Activated CD4-positive, alpha-beta T cell treated with anti-CD3 and anti-CD28 coated beads, Interleukin-2, Interleukin-6, amounts not matched to agents 100 ng/mL and 50 ng/mL, durations not matched to agents 16 hours and 8 hours (primary cell): ENCODE data around the gene UNC5B.
A peak's percentile ranks its signal among the peaks of the same experiment; 100 is the strongest.
"Not testable (repeated sequence)": the region's sequence is repeated elsewhere in the genome, so short reads cannot be mapped to it uniquely, and the experiment has no call there.

ENCODE experiments used
- DNase-seq: peaks from one replicate; pipeline ENCODE4 v3.0.0-alpha.2; 2020

Gene UNC5B

DNA sequence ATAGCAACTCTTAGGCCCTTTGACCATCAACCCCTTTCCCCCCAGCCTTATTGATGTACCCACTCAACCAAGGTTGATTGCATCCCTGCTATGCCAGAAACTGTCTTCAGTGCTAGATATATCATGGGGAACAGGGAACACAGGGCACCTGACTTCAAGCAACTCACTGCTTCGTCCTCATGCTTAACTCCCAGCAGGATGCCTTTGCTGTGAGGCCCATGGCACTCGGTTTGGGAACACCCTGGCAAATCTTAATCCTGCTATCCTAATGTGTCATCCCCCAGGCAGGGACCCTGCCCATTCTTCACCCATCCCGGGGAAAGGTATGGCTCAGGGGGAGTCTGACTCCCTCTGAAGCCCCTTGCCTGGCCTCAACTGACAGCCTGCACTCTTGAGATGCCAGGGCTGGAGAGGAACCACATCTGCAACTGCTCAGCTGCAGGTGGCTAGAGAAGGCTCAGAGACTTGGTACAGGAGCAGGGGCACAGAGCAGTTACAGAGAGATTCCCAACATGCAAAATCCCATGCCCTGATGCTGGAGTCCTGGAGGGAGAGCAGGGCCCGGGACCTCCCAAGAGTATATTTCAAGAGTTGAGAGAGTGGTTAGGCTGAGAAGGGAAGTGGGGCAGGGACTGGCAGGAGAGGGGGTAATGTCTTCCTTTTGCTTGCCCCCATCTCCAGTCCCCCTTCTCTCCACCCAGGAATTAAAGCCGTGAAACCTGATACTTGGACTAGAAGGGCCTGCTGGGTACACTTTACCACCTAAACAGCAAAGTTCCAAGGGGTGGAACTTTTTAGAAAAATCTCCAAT lies 2.4 kb upstream of the UNC5B start:
- DNase-seq: no peak

DNA sequence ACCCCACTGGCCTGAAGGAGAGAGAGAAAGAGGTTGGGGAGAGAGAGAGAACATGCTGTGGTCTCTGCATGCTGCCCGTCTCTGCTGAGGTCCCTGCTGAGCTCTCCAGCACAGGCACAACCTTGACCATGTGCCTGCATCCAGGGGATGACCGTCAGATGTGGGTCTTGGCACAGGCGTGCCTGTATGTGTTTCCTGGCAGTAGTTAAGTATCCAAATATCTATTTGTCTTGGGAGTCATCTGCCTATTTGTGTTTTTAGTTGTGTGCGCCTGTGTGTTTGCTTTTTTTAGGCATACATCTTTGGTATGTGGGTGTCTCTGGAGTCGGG lies 1.9 kb upstream of the UNC5B start:
- DNase-seq: no peak

DNA sequence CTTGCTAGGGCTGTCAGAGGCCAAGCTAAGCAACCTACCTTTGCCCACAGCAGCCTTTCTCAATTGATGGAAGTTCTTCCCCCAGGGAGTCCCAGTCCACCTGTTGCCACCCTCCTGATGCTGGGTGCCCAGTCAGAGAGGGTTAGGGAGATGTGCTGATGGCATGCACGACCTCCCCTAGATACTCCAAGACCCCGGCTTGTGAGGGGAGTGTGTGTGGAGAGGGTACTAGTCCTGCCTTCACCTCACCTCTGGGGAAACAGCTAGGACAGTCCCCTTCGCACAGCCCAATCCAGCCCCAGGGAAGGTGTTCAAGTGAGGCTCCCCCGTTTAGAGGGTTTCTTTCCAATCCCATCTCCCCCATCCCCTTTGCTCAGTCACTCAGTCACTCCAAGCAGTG lies 1.3 kb upstream of the UNC5B start:
- DNase-seq: no peak

DNA sequence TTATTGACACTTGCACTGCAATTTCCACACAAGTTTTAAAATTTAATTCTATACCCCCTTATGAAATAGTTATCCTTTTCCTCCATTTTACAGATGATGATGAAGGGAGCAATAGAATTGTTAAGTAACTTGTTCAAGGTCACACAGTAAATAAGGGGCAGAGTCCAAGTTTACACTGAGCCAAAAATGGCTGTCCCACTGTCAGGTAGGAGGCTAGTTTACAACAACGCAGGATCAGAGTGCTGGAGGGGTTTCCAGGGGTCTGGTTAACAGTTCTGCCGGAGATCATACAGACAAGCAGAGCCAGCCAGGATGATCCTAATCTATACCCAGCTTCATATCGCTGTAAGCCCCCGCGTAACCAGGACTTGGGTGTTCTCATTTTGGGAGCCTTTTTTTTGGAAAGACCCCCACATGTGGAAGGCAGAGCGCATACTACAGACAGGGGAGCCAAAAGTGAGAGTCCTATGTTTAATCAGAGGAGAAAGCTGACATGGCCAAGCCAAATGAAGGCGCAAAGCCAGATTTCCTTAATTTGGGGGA lies 524 bp upstream of the UNC5B start:
- DNase-seq: no peak

DNA sequence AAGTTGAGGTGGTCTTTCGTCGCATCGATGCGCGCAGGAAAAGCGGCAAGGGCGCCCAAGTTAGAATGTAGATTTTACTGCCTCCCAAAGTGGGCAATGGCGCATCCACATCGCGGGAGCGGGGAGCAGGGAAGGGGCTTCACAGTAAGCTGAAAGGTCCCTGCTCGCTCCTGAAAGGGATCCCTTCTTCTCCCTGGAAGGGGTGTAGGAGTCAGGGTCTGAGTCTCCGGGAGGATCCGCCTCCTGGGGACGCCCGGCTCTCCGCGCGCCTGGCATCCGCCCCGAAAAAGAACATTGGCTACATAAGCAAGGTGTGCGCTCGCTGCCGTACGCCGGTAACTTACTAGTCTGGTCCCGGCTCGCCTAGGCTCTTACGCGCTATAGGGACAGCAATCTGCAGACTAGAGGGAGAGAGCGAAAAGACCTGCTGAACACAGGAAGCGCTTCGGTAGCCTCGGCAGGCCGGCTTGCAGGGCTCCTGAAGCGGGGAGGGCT lies 804 bp downstream of the UNC5B start:
- DNase-seq: peak; percentile 30

DNA sequence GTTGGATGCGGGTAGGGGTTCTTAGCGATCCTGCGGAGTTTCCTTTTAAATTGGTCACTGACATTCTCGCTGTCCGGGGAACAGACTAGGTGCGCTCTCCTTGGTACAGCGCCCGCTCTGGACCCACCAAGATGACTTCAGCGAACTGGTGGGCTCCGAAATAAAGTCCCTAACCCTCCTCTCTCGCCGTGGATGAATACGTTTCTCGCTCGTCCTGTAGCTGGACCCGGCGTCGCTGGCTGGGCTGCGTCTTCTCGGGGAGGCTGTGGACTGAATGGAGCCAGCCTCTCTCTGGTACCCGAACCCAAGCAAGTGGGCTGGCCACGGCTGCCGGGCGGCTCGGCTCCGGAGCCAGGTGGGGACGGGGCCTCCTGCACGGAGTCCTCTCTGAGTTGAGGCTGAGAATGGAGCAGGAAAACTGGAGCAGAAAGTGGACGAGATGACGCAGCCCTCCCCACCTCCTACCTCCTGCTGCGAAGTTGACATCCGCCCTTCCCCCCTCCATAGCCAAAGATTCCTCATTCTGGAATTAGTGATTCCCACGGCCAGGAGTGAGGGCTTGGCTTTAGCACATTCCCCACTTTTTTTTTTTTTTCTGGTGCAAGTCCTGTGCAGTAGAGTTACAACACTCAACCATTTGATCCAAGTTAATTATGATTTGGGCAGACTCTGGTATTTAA lies 1.5 kb downstream of the UNC5B start:
- no peak for DNase-seq

DNA sequence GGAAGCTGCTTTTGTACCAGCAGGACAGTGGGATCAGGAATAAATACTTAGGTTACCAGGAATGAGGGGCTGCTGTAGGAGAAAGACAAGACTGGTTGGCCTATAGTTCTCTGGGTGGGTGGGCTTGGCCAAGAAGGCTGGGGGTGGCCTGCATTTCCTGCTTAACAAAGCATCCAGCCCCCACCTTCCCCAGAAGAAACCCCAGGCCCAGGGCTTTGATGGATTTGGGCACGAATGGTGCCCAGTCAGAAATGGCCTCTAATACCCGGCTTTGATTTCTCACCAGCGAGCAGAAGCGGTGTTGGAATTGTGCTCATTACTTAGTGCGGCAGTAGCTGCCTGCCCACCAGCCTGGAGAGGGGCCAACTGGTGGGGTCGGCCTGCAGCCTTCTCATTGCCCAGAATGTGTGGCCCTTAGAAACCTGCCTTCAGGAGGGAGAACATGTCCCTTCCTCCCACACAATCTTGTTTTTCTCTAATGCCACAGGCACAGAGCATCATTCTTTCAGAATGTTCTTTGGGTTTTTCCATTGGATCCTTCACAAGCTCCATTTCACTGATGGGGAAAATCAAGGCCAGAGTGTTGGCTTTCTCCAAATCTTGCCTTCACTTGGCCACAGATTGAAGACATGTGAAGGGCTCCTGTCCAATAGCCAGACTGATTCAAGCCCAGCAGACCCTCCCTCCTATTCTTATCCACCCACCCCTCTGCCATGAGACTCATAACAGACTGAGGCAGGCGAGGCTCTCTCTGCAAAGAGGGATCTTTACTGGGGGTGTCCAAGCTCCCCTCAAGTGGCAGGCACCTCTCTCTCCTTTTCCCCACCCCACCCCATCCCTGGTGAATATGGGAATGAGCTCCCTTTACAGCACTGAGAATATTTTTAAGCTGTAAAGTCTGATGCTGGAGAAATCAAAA lies 2.5 kb downstream of the UNC5B start:
- no peak for DNase-seq

DNA sequence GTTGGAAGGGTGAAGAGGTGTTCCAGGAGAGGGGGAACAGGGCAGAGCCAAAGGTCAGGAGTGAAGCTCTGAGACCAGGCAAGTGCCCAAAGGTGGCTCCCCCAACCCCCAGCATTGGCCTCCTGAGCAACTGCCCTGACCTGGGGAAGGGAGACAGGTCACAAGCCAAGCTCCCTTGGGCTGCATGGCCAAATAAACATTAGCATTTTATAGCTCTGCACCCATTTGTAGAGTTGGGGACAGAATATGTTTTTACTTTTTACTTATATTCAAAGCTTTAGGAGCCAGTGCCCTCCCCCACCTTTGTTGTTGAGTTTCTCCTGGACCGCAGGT lies 4.0 kb downstream of the UNC5B start:
- DNase-seq: no peak

DNA sequence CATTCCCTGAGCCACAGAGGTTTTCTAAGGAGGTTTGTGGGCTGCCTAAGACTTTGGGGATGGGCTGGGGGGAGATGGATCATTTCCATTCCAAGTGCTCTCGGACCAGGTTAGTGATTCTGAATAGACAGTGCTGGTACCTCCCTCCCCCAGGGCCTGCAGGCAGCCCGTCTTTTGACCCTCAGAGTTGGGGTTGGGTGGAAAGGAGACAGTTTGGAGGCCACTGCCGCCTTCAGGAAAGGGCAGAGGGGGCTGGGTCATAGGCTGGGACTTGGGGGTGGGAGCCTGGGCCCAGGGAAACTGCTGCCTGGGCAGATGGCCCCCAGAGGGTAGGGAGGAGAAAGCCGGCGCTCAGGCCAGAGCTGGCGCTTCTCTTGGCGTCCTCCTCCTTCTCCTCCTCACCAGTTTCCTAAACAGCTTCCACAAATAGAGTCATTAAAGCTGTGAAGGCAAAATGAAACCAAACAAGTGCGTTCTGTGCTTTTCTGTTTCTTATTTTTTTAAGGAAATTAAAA lies 4.4 kb downstream of the UNC5B start:
- no peak for DNase-seq

DNA sequence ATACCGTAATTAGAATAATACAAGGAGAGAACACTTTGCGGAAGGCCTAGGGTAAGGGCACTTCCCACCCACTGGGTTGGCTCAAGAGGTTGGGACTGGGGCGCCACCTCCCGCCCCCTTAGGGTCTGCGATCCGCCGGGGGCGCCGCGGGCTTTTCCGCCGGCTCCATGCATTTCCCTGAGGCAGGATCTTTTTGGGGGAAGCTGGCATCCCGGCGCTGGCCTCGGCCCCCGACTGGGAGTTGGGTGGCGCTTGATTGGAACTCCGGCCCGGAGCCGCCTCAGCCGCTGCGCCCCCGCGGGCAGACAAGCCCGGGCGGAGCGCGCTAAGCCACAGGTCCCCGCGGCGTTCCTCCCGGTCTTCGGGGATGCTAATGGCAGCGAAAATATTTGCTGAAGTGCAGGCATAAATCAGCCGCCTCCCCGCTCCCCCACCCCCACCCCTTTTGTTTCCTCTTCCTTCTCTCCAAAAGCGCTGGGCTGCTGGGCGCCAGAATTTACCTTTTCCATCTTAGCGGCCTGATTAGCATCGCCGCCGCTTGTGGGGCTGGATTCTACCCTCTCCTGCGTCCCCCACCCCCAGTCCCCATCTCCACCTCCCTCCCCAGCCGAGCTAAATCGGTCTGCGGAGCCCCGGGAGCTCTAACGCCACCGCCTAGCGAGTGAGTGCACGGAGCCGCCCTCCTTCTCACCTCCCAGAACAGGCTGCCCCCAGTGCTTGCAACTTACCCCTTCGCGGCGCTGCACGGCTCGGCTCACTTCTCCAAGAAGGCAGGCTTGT lies 5.1 kb downstream of the UNC5B start:
- no peak for DNase-seq

DNA sequence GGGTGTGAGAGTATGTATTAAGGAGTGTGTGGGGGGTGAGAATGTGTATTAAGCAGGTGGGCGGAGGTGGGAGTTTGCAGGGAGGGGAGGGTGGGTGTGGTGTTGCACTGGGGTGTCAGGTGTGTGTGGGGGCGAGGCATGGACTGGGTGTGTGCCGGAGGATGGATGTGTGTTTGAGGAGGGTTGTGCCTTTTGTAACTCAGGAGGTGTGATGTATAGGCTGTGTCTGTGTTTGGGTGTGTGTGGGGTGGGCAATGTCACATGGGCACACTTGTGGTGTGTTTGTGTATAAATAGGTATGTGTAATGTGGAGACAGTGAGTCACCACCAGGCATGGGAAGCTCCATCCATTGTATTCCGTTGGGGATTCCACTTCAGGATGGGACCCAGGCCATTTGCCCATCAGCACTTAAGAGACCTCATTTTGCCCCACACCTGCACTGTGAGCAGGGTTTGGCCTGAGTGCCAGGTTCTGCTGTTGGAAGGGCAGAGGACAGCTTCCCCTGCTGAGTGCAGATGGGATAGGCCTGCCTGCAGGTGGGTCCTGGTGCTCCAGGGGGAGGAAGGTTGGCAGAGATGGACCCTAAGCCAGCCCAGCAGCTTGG lies 5.8 kb downstream of the UNC5B start:
- DNase-seq: no peak

DNA sequence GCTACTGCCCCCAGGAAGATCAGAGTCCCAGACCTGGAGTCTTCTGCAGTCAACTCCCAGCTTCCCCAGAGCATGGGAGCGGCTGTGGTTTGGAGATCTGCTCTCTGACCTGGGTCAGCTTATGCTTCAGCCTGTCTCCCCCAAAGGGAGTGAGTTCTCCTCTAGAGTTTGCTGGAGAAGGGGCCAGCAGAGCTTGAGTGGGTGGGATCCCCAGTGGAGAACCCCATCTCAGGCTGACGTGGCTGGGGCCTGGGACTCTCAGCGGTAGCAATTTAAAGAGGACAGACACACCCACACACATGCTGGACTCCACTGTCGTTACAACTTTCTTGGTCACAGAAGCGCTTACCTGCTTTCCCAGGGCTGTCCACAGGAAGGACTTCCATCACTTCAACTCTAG lies 6.3 kb downstream of the UNC5B start:
- no peak for DNase-seq

DNA sequence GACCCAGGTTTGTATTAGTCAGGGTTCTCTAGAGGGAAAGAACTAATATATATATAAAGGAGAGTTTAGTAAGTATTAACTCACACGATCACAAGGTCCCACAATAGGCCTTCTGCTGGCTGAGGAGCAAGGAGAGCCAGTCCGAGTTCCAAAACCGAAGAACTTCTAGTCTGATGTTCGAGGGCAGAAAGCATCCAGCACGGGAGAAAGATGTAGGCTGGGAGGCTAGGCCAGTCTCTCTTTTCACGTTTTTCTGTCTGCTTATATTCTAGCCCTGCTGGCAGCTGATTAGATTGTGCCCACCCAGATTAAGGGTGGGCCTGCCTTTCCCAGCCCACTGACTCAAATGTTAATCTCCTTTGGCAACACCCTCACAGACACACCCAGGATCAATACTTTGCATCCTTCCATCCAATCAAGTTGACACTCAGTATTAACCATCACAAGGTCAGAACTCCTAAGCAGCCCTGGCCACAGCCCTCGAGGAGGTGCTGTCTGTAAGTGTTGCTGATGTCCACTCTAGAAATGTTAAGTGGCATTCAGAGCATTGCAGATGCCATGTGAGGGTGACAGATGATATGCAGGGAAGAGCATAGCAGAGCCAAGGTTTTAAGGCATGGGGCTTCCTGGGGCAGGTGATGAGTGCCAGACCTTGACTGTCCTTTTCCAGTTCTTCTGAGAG lies 7.0 kb downstream of the UNC5B start:
- not testable (repeated sequence) for DNase-seq

DNA sequence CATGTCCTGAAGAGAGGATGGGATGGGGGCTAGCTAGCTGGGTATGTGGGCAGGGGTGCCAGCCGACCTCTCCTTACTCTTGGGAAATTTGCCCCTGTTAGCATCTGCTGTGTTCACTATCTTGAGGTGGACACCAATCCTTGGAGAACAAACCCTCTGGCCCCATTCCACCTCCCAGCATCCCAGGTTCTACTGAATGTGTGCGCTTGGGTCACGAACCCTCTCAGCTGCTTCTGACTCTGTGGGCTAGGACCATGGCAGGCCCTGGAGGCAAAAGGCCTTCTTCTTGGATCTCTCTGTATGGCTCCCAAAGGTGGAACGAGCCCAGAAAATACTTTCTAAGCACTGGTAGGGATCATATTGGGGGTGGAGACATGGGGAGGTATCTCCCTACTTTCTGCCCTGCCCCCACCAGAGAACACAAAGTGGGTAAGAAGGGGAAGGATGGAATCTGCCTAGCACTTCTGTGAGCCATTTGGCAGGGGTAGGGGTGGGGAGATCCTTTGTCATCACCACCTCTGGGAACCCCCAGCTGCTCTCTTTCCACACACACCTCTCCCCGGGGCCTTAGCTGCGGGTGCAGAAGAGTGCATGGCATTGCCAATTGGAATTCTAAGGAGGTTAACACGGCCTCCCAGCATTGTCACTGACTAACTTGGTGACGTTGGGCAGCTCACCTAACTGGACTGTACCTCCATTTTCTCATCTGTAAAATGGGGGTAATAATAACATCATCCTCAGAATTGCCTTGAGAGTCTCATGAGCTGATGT lies 7.7 kb downstream of the UNC5B start:
- DNase-seq: no peak

DNA sequence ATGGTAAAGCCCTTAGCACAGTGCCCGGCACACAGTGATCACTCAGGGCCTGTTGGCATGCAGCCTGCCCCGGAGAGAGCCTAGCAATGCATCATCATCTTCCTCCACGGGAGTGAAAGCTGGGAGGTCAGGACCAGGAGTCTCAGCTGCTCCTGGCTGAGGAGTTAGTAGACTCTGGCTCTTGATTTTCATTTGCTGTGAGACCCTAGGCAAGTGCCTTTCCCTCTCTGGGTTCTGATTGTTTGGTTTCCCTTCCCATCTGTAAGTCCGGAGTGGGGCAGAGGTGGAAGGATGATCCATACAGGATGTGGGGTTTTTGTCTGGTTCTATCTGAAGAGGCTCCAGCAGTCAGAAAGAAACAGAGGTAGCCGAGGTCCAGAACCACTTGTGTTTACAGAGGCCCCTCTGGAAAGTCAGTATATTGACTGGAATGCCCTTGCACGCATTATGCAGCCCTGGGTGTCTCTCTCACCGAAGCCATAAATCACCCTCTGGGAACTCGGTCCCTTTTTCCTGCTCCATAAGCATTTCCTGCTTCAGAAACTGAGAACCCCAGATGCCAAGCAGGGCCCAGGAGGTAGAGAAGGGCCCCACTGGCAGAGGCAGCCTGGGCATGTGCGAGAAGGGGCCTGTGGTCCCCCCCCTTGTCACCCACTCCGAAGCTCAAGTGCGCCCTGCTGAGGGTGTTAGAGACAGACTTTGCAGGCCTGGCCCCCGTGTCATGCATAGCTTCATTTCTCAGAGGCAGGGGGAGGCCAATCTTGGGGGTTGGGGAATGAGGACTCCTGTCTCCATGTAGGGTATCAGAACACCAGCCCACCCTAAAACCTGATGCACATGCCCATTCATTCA lies 8.5 kb downstream of the UNC5B start:
- DNase-seq: no peak

DNA sequence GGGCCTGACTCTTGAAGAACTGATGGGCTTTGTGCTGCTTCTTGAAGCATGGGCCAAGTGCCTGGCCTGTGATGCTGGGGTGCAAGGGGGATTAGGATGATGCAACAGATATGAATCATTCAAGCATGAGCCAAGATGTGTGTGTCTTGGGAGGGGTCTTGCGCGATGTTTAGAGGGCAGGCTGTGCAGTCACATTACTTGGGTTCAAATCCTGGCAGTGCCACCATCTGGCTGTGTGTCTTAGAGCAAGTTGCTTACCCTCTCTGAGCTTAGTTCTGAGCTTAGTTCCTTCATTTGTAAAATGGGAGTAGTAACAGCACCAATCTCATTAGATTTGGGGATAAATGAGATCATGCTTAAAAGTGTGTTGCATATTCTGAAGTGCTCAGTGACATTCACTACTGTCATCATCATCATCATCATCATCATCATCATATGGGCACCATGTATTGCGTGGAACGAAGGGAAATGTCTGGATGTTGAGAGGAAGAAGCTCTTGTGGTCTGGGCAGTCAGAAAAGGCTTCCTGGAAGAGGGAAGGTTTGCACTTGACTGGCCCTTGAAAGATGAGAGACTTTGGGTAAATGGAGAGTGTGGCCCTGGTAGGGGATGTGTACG lies 9.3 kb downstream of the UNC5B start:
- DNase-seq: no peak

DNA sequence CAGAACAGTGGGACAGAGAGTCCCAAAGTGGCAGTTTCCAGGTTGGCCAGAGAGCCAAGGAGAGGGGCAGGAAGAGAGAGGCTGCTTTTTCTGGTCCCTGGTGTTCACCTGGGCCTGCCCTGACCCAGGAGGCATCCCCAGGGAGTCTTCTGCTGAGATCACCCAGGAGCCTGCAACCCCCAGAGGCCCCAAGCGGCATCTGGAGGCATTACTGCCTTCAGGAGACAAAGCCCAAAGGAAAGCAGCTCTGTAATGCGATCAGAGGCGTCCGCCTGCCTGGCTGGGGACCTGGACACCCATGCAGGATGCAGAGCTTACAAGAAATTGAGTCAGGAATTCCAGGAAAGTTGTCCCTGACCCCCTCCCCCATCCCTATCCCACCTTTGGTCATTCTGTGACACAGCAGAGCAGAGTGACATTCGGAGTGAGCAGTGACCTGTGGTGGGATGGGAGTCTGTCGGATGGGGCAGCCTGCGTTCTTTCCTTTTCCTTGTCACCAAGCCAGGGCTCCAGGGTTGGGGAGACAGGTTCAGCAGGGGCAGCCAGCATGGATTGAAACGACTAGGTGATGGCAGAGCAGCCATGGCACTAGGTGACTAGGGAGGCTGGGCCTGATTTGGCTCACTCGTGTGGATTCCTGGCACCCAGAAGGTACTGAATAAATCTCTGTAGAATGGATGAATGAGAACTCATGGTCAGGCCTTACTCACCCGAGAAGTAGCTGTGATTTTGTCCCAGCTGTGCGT lies 10.4 kb downstream of the UNC5B start:
- DNase-seq: no peak
